Kidney epithelial cell (primary cell): Measurements from ENCODE around the gene PCDHGA1. TPM values are rescaled to one million over a fixed set of nuclear protein-coding genes. Genes with fewer than 3 reads are reported as not detected.
A peak's percentile ranks its signal among the peaks of the same experiment; 100 is the strongest.

ENCODE experiments used
- DNase-seq: peaks from one replicate; pipeline ENCODE4 v3.0.0-alpha.2; 2010; ENCODE audit warnings: low read depth
- H3K27me3 ChIP-seq: 2 replicates; pipeline ENCODE4 v1.6.0; 2011; ENCODE audit warnings: low read length; ENCODE audit not compliant: control insufficient read depth, insufficient read depth
- H3K36me3 ChIP-seq: 2 replicates; pipeline ENCODE4 v1.5.1; 2011; ENCODE audit warnings: low read length; ENCODE audit not compliant: control insufficient read depth, insufficient read depth
- H3K4me3 ChIP-seq: 2 replicates; pipeline ENCODE4 v1.5.1; 2011; ENCODE audit warnings: low read depth, mild to moderate bottlenecking, control low read depth, low read length
- total RNA-seq: library from RNA; depleted of rRNA; stranded (reverse); fragments of >200 nt; gene quantifications from 2 replicates; pipeline ENCODE4 v1.2.3, GENCODE V29; 2015
- TF ChIP-seq, protein P1 (sequence below): IDR thresholded peaks from 2 replicates; pipeline ENCODE4 v1.5.1; 2011; ENCODE audit warnings: mild to moderate bottlenecking, moderate library complexity, low read length, control low read depth, inconsistent platforms; ENCODE audit not compliant: insufficient read depth, poor library complexity, severe bottlenecking

Gene PCDHGA1
- total RNA-seq, 1 donor from 2014 or later = 0.67 TPM

DNA sequence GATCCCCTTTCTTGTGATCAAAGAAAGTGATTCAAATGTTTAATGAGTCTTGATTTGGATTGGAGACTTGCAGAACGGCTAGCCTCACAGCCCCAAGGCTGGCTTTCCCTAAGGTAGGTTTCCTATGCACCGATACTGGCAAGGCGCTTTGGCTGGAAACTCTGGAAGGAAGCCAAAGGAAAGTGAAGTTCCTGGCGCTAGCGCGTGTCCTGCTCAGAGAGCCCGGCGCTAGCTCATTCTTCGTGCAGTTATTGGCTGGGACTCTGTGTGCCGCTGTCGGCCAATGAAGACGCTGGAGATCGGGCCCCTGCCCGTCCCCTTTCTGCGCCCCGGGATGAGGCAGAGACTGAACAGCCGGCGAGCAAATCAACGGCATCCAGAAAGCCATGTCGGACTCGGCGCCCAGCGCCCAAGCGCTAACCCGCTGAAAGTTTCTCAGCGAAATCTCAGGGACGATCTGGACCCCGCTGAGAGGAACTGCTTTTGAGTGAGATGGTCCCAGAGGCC is 145.4 kb downstream of the PCDHGA1 start, which contains the start of gene PCDHGC3:
TSS of gene PCDHGC3 (plus strand) at position 342 of the 507 bp plus-strand sequence. CDS start at position 493, 151 bp downstream.
- DNase-seq = peak; percentile 78
- Histone ChIP-seq H3K4me3 (peak within 1 kb of the TSS; percentile 50), H3K27me3 (peaks cover 9% of the 10 kb centered on the region), H3K36me3 (no peaks in the 10 kb centered on the region)
- TF ChIP-seq, protein P1, sequence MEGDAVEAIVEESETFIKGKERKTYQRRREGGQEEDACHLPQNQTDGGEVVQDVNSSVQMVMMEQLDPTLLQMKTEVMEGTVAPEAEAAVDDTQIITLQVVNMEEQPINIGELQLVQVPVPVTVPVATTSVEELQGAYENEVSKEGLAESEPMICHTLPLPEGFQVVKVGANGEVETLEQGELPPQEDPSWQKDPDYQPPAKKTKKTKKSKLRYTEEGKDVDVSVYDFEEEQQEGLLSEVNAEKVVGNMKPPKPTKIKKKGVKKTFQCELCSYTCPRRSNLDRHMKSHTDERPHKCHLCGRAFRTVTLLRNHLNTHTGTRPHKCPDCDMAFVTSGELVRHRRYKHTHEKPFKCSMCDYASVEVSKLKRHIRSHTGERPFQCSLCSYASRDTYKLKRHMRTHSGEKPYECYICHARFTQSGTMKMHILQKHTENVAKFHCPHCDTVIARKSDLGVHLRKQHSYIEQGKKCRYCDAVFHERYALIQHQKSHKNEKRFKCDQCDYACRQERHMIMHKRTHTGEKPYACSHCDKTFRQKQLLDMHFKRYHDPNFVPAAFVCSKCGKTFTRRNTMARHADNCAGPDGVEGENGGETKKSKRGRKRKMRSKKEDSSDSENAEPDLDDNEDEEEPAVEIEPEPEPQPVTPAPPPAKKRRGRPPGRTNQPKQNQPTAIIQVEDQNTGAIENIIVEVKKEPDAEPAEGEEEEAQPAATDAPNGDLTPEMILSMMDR = peak; percentile 32

DNA sequence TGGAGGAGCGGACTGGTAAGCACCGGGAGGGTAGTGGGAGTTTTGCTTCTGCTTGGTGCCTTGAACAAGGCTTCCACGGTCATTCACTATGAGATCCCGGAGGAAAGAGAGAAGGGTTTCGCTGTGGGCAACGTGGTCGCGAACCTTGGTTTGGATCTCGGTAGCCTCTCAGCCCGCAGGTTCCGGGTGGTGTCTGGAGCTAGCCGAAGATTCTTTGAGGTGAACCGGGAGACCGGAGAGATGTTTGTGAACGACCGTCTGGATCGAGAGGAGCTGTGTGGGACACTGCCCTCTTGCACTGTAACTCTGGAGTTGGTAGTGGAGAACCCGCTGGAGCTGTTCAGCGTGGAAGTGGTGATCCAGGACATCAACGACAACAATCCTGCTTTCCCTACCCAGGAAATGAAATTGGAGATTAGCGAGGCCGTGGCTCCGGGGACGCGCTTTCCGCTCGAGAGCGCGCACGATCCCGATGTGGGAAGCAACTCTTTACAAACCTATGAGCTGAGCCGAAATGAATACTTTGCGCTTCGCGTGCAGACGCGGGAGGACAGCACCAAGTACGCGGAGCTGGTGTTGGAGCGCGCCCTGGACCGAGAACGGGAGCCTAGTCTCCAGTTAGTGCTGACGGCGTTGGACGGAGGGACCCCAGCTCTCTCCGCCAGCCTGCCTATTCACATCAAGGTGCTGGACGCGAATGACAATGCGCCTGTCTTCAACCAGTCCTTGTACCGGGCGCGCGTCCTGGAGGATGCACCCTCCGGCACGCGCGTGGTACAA is 146.0 kb downstream of the PCDHGA1 start:
- DNase-seq = no peak
- H3K27me3 ChIP-seq = peaks cover 9% of the 10 kb centered on the region
- H3K4me3 ChIP-seq = peak overlapping the region; percentile 50
- TF ChIP-seq, protein P1 = no peak
- no peaks in the 10 kb centered on the region for H3K36me3 ChIP-seq

DNA sequence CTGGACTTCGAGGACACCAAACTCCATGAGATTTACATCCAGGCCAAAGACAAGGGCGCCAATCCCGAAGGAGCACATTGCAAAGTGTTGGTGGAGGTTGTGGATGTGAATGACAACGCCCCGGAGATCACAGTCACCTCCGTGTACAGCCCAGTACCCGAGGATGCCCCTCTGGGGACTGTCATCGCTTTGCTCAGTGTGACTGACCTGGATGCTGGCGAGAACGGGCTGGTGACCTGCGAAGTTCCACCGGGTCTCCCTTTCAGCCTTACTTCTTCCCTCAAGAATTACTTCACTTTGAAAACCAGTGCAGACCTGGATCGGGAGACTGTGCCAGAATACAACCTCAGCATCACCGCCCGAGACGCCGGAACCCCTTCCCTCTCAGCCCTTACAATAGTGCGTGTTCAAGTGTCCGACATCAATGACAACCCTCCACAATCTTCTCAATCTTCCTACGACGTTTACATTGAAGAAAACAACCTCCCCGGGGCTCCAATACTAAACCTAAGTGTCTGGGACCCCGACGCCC is 146.8 kb downstream of the PCDHGA1 start:
- no peak for DNase-seq
- TF ChIP-seq, protein P1 = no peak
- no peaks in the 10 kb centered on the region for H3K36me3 ChIP-seq

DNA sequence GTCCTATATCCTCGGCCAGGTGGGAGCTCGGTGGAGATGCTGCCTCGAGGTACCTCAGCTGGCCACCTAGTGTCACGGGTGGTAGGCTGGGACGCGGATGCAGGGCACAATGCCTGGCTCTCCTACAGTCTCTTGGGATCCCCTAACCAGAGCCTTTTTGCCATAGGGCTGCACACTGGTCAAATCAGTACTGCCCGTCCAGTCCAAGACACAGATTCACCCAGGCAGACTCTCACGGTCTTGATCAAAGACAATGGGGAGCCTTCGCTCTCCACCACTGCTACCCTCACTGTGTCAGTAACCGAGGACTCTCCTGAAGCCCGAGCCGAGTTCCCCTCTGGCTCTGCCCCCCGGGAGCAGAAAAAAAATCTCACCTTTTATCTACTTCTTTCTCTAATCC is 147.5 kb downstream of the PCDHGA1 start:
- Histone ChIP-seq H3K36me3 (no peaks in the 10 kb centered on the region), H3K27me3 (peaks cover 9% of the 10 kb centered on the region), H3K4me3 (peak overlapping the region; percentile 17)
- TF ChIP-seq, protein P1 = no peak
- DNase-seq = no peak

More for the DNA sequence above, 146.8 kb downstream of the PCDHGA1 start:
- Histone ChIP-seq H3K4me3 (peak overlapping the region; percentile 50), H3K27me3 (peaks cover 9% of the 10 kb centered on the region)

DNA sequence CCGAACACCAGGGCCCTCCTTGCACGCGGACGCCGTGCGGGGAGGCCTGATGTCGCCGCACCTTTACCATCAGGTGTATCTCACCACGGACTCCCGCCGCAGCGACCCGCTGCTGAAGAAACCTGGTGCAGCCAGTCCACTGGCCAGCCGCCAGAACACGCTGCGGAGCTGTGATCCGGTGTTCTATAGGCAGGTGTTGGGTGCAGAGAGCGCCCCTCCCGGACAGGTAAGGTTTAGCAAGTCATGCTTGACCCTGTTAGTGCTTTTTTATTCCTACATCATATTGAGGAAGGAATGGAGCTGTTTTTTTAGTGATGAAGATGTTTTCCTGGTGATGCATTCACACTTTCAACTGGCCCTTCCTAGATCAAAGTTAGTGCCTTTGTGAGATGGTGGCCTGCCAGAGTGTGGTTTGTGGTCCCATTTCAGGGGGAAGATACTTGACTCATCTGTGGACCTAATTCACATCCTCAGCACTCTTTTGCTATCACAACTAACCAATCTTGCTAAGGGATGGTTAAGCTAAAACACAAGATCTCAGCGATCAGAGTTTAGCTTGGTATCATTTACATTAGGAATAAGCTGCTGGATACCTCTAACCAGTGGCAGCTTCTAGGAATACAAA is 148.1 kb downstream of the PCDHGA1 start:
- H3K27me3 ChIP-seq = peaks cover 9% of the 10 kb centered on the region
- peak overlapping the region; percentile 17 for H3K4me3 ChIP-seq
- TF ChIP-seq, protein P1 = peak; percentile 46
- H3K36me3 ChIP-seq = no peaks in the 10 kb centered on the region
- no peak for DNase-seq
